HEK293T (cell line): ENCODE results near the gene RAD51B.

Experiments used
- ARNT ChIP-seq: fragments of 450-650 bp; IDR thresholded peaks from 2 replicates; pipeline ENCODE4 v1.6.1; 2017; ENCODE audit warnings: mild to moderate bottlenecking
- BHLHE40 ChIP-seq: fragments of 450-650 bp; IDR thresholded peaks from 2 replicates; pipeline ENCODE4 v1.6.1; 2016; ENCODE audit warnings: mild to moderate bottlenecking, moderate library complexity, borderline replicate concordance
- ELF4 ChIP-seq: fragments of 450-650 bp; IDR thresholded peaks from 2 replicates; pipeline ENCODE4 v1.6.1; 2017; ENCODE audit warnings: antibody characterized with exemption
- FOXA1 ChIP-seq: fragments of 450-650 bp; IDR thresholded peaks from 2 replicates; pipeline ENCODE4 v1.6.1; 2016; ENCODE audit warnings: mild to moderate bottlenecking
- FOXK2 ChIP-seq: fragments of 450-650 bp; IDR thresholded peaks from 2 replicates; pipeline ENCODE4 v1.6.1; 2016; ENCODE audit warnings: mild to moderate bottlenecking
- FOXM1 ChIP-seq: fragments of 450-650 bp; IDR thresholded peaks from 2 replicates; pipeline ENCODE4 v1.6.1; 2017; ENCODE audit warnings: mild to moderate bottlenecking, borderline replicate concordance
- HDGF ChIP-seq: fragments of 450-650 bp; IDR thresholded peaks from 2 replicates; pipeline ENCODE4 v1.6.1; 2017; ENCODE audit warnings: antibody characterized with exemption, borderline replicate concordance
- L3MBTL2 ChIP-seq: fragments of 450-650 bp; conservative IDR thresholded peaks from 2 replicates; pipeline ENCODE4 v1.6.1; 2016; ENCODE audit warnings: mild to moderate bottlenecking
- LEF1 ChIP-seq: fragments of 450-650 bp; IDR thresholded peaks from 2 replicates; pipeline ENCODE4 v1.6.1; 2017; ENCODE audit warnings: mild to moderate bottlenecking, borderline replicate concordance
- NFRKB ChIP-seq: fragments of 450-650 bp; IDR thresholded peaks from 2 replicates; pipeline ENCODE4 v1.6.1; 2016; ENCODE audit warnings: mild to moderate bottlenecking, moderate library complexity
- PKNOX1 ChIP-seq: fragments of 450-650 bp; IDR thresholded peaks from 2 replicates; pipeline ENCODE4 v1.6.1; 2016
- SP1 ChIP-seq: fragments of 450-650 bp; IDR thresholded peaks from 2 replicates; pipeline ENCODE4 v1.6.1; 2017
- SUZ12 ChIP-seq: fragments of 450-650 bp; IDR thresholded peaks from 2 replicates; pipeline ENCODE4 v1.6.1; 2016; ENCODE audit warnings: mild to moderate bottlenecking
- TARDBP ChIP-seq: fragments of 450-650 bp; IDR thresholded peaks from 2 replicates; pipeline ENCODE4 v1.6.1; 2016

- TF ChIP-seq FOXM1 (no peak), SP1 (no peak), BHLHE40 (no peak), TARDBP (no peak), FOXK2 (no peak), HDGF (no peak), SUZ12 (no peak), PKNOX1 (no peak), FOXA1 (no peak), ELF4 (no peak), LEF1 (no peak), NFRKB (no peak), L3MBTL2 (no peak), ARNT (no peak)
These were observed 358.7 kb downstream of the RAD51B start for GRCh38 chr14:68178282-68178681.
